Natural killer cell treated with Interleukin-12 subunit alpha and Interleukin-12 subunit beta and Interleukin-15 and Interleukin-18, amount 100 ng/mL, for 72 hours (primary cell): ENCODE measurements around the gene CS. TPM values are rescaled to one million over a fixed set of nuclear protein-coding genes. Genes with fewer than 3 reads are reported as not detected.
A peak's percentile ranks its signal among the peaks of the same experiment; 100 is the strongest.

Experiments
- ATAC-seq, 2 donors: fragments of 150-1000 bp; cut with Tn5 transposase in 1 of 2; sonication (Bioruptor Pico), chemical (Tn5 transposase) in 1 of 2; 2 replicates each; pipeline ENCODE4 v1.10.0; 2021
- DNase-seq: peaks from one replicate; pipeline ENCODE4 v3.0.0; 2022; ENCODE audit warnings: low spot score
- H3K27ac Mint-ChIP-seq, 2 donors: 1 replicate in 1 of 2; 2 replicates in 1 of 2; pipeline ENCODE4 v1.8.0; 2022; ENCODE audit warnings: mixed read lengths in 2 of 2, mild to moderate bottlenecking in 1 of 2, moderate library complexity in 1 of 2
- H3K27me3 Mint-ChIP-seq, 2 donors: 1 replicate in 1 of 2; 2 replicates in 1 of 2; pipeline ENCODE4 v1.8.0; 2022; ENCODE audit warnings: mixed read lengths in 2 of 2
- H3K36me3 Mint-ChIP-seq: one replicate; pipeline ENCODE4 v1.8.0; 2022; ENCODE audit warnings: mixed read lengths
- H3K4me1 Mint-ChIP-seq, 2 donors: 1 replicate in 1 of 2; 2 replicates in 1 of 2; pipeline ENCODE4 v1.8.0; 2022; ENCODE audit warnings: low read depth in 2 of 2, mixed read lengths in 2 of 2, mild to moderate bottlenecking in 1 of 2
- H3K4me3 Mint-ChIP-seq: one replicate; pipeline ENCODE4 v1.8.0; 2022; ENCODE audit warnings: mixed read lengths
- H3K9me3 Mint-ChIP-seq: 2 replicates; pipeline ENCODE4 v1.8.0; 2022; ENCODE audit warnings: mixed read lengths
- total RNA-seq, 2 donors: library from RNA; stranded (reverse); gene quantifications; one replicate each; pipeline ENCODE4 v1.2.3, GENCODE V29; 2022

CS gene
- total RNA-seq, 2 donors from 2014 or later, result 206 to 278 TPM

DNA sequence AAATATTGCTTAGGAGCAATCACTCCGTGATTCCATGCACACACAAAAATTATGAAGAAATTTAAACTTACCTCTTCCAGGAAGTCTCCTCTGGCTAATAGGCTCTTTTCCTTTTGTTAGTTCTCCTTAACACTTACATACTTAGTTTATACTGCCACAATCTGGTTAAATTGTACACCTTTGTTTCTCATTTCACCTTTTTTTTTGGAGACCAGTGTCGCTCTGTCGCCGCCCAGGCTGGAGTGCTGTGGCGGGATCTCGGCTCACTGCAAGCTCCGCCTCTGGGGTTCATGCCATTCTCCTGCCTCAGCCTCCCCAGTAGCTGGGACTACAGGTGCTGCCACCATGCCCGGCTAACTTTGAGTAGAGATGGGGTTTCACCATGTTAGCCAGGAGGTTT lies 39.8 kb downstream of the CS start:
- peaks cover 15 to 17% of the 10 kb centered on the region in 2 donors for H3K4me1 Mint-ChIP-seq
- H3K9me3 Mint-ChIP-seq, result no peaks in the 10 kb centered on the region
- H3K36me3 Mint-ChIP-seq, result peaks cover 7% of the 10 kb centered on the region
- no peak for DNase-seq
- H3K4me3 Mint-ChIP-seq, result no peak overlapping the region
- no peaks in the 10 kb centered on the region for H3K27me3 Mint-ChIP-seq
- no peak for ATAC-seq
- no peak overlapping the region for H3K27ac Mint-ChIP-seq

DNA sequence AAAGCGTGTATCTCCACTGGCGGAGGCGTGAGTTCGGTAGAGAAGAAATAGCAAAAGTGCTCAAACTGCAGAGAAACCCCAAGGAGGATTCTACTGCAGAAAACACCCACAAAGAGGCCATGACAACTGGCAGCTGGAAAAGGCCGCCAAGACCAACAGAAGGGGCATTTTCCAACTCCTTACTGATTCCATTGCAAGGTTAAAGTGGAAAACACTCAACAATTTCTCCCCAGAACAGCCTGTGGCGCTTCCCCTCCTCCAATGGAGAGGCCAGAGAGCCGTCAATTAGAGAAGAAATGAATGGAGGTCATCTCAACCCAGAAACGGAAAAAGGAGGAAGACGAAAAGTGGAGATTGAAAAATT lies 41.3 kb downstream of the CS start:
- H3K4me1 Mint-ChIP-seq, result peaks cover 15 to 17% of the 10 kb centered on the region in 2 donors

DNA sequence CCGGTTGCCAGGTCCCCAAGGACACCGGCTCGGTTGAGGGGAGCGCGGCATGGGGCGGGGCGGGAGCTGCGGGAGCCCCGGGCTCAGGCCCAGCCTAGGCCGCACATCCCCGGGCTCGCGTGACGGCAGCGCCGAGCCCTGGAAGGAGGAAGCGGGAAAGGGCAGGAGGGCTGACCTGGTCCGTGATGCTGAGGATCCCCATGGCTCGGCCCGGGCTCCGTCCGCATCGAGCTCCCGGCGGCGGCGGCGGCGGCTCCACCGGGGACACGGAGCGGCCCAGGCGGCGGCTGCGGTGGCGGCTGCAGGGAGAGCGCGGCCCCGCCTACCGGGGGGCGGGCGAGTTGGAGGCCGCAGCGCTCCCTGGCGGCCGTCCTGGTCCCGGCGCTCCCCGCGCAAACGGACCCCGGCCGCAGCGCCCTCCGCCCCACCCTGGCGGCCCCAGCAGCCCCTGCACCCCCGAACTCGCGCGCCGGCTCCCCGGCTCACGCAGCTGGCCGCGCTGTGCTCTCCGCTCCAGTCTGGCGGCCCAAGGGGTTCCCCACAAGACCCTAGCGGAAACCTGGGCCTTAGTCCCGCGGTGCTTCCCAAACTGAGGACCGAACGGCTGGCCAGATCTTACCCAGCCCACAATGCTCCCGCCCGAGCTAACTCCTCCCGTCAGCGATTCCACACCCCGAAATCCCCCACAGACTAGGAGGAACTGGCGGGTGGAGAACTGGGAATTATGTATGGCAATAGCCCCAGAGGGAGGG lies 41.9 kb downstream of the CS start, which contains the start of gene ANKRD52:
TSS of gene ANKRD52 (minus strand) at position 317 of the 752 bp plus-strand sequence. CDS start at position 202, 115 bp downstream.
- Mint-ChIP-seq H3K36me3 (peaks cover 14% of the 10 kb centered on the region), H3K4me3 (peak within 1 kb of the TSS; percentile 89), H3K27ac (peak within 1 kb of the TSS; percentile 75 to 91), H3K27me3 (no peaks in the 10 kb centered on the region), H3K9me3 (no peaks in the 10 kb centered on the region), H3K4me1 (peaks cover 15 to 17% of the 10 kb centered on the region in 2 donors)
- DNase-seq, result peak; percentile 85
- ATAC-seq, result peak; percentile 97

More for the DNA sequence above, 41.3 kb downstream of the CS start:
- H3K4me3 Mint-ChIP-seq, result peak overlapping the region; percentile 89
- no peaks in the 10 kb centered on the region for H3K9me3 Mint-ChIP-seq
- no peak for DNase-seq
- peaks cover 14% of the 10 kb centered on the region for H3K36me3 Mint-ChIP-seq
- H3K27ac Mint-ChIP-seq, result peak overlapping the region; percentile 75 to 91
- ATAC-seq, result no peak
- no peaks in the 10 kb centered on the region for H3K27me3 Mint-ChIP-seq

DNA sequence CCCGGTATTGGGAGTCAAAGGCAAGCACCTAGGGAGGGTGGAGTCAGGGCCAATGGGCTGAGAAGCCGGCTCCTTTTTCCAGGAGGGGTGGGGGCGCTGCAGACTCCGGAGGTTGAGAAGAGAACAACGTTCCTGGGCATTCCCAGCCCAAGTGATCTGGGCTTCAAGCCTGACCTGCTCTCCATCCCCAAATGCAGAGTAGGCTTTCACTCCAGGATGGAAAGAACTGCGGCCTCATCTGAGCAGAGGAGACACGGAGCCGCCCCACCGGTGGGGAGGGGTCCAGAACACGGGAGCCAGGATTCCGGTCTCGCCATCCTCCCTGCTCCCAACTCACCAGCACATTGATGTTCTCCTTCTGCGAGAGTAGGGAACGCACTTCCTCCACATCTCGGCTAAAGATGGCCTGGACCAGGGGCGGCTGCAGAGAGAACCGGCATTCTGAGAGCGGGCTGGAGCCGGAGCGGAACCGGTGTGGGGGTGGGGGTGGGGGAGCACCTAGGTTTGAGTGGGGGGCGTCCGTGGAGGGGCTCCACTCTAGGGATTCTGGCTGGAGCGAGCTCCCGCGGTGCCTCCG lies 42.6 kb downstream of the CS start:
- H3K9me3 Mint-ChIP-seq, result no peaks in the 10 kb centered on the region
- ATAC-seq (peak in 1 of 2 donors; percentile 28), DNase-seq (no peak)
- no peaks in the 10 kb centered on the region for H3K27me3 Mint-ChIP-seq
- peak overlapping the region; percentile 80 for H3K4me3 Mint-ChIP-seq
- H3K36me3 Mint-ChIP-seq, result peaks cover 14% of the 10 kb centered on the region
- H3K4me1 Mint-ChIP-seq, result peaks cover 15 to 17% of the 10 kb centered on the region in 2 donors
- H3K27ac Mint-ChIP-seq, result peak overlapping the region in 1 of 2 donors; percentile 65

DNA sequence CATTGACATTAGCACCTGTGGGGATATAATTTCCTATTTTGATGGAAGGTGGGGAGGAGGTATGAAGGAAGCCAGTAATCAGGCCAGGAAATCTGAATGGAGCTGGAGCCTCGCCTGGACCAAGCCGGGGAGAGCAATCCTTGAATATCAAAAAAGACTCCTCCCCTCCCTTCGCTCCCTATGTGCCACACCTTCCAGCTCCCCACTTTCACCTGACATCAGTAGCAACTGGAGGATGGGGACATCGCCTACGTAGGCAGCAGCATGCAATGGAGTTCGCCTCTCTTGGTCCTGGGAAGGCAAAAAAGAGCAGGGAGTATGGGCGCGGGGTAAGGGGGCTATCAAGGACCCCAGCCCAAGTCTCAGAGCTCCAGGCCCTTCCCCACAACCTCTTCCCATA lies 43.1 kb downstream of the CS start:
- Mint-ChIP-seq H3K4me1 (peaks cover 15 to 17% of the 10 kb centered on the region in 2 donors), H3K9me3 (no peaks in the 10 kb centered on the region), H3K36me3 (peaks cover 14% of the 10 kb centered on the region), H3K4me3 (peak overlapping the region; percentile 80), H3K27ac (peak overlapping the region; percentile 16 to 65), H3K27me3 (no peaks in the 10 kb centered on the region)
- DNase-seq, result no peak
- ATAC-seq, result no peak

DNA sequence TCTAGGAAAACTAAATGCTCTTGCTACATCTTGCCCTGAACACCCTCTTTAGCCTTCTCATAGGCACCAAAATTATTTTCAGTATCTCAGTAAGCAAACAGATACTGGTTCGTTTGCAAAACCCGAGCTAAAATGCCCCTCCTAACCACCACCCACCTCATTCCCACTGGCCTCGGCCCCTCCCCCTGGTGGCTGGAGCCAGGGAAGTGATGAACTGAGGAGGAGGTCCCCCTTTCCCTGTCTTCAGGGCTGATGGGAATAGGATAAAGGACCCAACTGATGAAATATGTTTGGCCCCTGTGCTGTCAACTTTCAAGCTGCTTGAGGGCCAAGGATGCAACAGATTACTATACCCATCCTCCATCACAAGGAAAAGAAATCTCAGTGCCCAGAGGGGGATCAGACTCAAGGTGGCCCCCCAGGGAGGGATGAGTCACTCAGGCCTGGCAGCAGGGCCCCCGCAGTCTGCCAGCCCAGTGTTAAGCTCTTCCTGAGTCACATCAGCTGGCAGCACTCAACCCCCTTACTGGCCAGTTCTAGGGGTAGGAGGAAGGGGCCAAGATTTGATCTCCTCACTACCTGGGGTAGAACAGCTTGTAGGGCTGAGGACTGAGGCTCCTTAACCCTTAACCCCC lies 43.7 kb downstream of the CS start:
- H3K4me3 Mint-ChIP-seq, result peak overlapping the region; percentile 80
- DNase-seq (no peak), ATAC-seq (no peak)
- H3K4me1 Mint-ChIP-seq, result peaks cover 15 to 17% of the 10 kb centered on the region in 2 donors
- peak overlapping the region; percentile 16 to 65 for H3K27ac Mint-ChIP-seq
- H3K36me3 Mint-ChIP-seq, result peaks cover 14% of the 10 kb centered on the region
- H3K9me3 Mint-ChIP-seq, result no peaks in the 10 kb centered on the region
- H3K27me3 Mint-ChIP-seq, result no peaks in the 10 kb centered on the region

DNA sequence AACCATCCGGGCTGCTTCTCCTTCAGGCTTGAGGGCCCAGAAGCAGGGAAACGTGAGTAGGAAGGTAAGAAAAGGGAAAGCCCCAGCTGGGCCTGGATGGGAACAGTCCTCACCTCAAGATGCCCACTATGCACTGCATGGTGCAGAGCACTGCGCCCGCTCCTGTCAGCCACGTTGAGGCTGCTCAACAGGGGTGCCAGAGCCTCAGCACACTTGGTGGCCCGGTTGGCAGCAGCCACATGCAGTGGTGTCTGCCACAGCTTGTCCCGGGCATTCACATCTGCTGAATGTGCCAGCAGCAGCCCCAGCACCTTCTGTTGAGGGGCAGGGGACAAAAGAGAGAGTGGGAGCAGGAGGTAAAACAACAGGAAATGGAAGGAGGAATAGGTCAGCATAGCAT lies 44.5 kb downstream of the CS start:
- no peaks in the 10 kb centered on the region for H3K9me3 Mint-ChIP-seq
- peaks cover 14% of the 10 kb centered on the region for H3K36me3 Mint-ChIP-seq
- ATAC-seq, result no peak
- H3K4me1 Mint-ChIP-seq, result peaks cover 15 to 17% of the 10 kb centered on the region in 2 donors
- no peaks in the 10 kb centered on the region for H3K27me3 Mint-ChIP-seq
- DNase-seq, result no peak
- peak overlapping the region in 1 of 2 donors; percentile 16 for H3K27ac Mint-ChIP-seq
- H3K4me3 Mint-ChIP-seq, result no peak overlapping the region

DNA sequence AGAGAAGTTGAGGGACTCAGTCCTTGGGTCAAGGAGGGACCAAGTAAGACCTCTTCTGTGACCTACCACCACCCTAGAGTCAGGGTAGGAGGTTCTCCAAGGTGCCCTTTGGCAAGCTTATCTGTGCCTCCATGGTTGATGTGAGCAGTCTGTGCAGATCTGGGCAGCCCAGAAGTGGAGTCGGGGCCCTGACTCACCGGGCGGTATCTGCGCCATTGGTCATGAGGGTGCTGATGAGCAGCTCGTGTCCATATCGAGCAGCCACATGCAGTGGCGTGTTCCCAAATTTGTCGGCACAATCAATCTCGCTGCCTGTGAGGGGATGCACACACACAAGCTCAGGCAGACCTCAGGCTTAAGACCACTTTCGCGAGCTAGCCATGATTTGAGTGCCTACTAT lies 47.0 kb downstream of the CS start:
- no peak for DNase-seq
- Mint-ChIP-seq H3K4me3 (no peak overlapping the region), H3K36me3 (peaks cover 14% of the 10 kb centered on the region), H3K27me3 (no peaks in the 10 kb centered on the region), H3K9me3 (no peaks in the 10 kb centered on the region), H3K27ac (no peak overlapping the region), H3K4me1 (peaks cover 7 to 11% of the 10 kb centered on the region in 2 donors)
- no peak for ATAC-seq

DNA sequence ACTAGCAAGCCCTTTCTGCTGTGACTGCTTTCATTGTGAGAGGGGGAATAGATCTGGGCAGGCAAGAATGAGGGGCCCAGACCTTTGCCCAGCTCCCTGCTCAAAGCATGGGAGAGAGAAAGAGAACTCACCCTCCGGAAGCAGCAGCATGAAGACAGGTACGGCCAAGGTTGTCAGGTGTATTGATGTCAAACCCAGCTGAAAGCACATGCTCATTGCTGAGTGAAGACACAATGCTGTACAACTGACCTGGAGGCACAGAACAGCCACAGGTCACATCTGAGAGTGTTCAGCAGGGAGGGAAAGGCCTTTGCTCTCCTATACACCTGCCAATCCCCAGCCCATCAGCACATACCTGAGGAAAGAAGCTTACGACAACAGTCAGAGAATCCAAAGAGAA lies 47.5 kb downstream of the CS start:
- DNase-seq, result no peak
- H3K4me3 Mint-ChIP-seq, result no peak overlapping the region
- H3K4me1 Mint-ChIP-seq, result peaks cover 7 to 11% of the 10 kb centered on the region in 2 donors
- H3K36me3 Mint-ChIP-seq, result peaks cover 14% of the 10 kb centered on the region
- ATAC-seq, result no peak
- H3K9me3 Mint-ChIP-seq, result no peaks in the 10 kb centered on the region
- H3K27me3 Mint-ChIP-seq, result no peaks in the 10 kb centered on the region
- no peak overlapping the region for H3K27ac Mint-ChIP-seq

DNA sequence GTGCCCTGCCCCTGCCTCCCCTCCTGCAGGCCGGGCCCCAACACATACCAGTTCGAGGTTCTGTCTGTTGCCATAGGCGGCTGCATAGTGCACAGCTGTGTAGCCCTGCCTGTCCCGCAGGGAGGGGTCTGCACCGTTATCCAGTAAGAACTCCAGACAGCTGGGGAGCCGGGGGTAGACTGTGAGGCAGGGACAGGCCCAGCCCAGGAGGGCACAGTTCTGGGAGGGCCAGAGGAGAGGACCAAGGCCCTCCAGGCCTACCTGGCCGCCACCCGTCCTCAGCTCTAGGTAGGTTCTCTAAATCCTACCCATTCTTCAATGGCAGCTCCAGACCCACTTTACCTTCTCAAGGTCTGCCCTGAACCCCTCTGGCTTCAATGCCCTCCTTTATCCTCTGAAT lies 51.4 kb downstream of the CS start:
- no peak for DNase-seq
- ATAC-seq, result no peak
- Mint-ChIP-seq H3K36me3 (peaks cover 6% of the 10 kb centered on the region), H3K9me3 (no peaks in the 10 kb centered on the region), H3K27ac (no peak overlapping the region), H3K4me3 (no peak overlapping the region), H3K27me3 (no peaks in the 10 kb centered on the region), H3K4me1 (peaks cover 0 to 3% of the 10 kb centered on the region in 2 donors)

DNA sequence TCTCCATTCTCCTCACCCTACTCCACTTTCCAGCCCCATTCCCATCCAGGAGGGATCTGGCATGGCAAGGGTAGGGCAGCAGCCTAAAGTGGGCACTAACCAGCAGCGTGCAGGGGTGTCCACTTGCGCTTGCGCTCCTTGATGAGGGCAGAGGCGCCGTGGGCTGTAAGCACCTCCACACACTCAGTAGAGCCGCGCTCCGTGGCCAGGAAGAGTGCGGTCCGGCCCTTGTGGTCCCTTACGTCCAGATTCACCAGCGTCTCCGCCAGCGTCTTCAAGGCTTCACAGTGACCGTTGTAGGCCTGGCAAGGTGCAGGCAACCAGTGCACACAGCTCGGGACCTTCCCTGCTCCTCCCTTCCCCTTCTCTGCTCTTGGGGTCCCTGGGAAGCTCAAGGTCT lies 52.2 kb downstream of the CS start:
- no peak overlapping the region for H3K4me3 Mint-ChIP-seq
- no peaks in the 10 kb centered on the region for H3K27me3 Mint-ChIP-seq
- DNase-seq, result no peak
- ATAC-seq, result peak in 1 of 2 donors; percentile 26
- no peaks in the 10 kb centered on the region for H3K9me3 Mint-ChIP-seq
- peaks cover 6% of the 10 kb centered on the region for H3K36me3 Mint-ChIP-seq
- no peak overlapping the region for H3K27ac Mint-ChIP-seq
- H3K4me1 Mint-ChIP-seq, result peaks cover 0 to 3% of the 10 kb centered on the region in 2 donors

DNA sequence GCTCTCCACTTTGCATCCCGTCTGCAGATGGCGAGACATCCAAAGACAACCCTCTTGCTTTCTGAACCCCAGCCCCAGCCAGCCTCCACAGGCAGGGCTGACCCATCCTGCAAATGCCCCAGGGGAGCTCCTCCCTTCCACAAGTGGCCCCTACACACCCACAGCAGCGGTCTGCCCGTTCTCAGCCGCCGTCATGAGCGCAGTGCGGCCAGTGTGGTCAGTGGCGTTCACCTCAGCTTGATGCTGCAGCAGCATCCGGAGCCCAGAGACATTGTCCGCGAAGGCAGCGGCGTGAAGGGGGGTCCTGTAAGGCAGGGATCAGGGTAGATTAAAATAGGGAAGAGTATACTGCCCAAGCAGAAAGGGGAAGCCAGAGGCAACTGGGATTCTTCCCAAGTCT lies 55.6 kb downstream of the CS start:
- Mint-ChIP-seq H3K27me3 (no peaks in the 10 kb centered on the region), H3K27ac (no peak overlapping the region), H3K4me1 (peaks cover 0 to 8% of the 10 kb centered on the region in 2 donors), H3K36me3 (peaks cover 6% of the 10 kb centered on the region), H3K4me3 (no peak overlapping the region), H3K9me3 (no peaks in the 10 kb centered on the region)
- DNase-seq (no peak), ATAC-seq (no peak)

DNA sequence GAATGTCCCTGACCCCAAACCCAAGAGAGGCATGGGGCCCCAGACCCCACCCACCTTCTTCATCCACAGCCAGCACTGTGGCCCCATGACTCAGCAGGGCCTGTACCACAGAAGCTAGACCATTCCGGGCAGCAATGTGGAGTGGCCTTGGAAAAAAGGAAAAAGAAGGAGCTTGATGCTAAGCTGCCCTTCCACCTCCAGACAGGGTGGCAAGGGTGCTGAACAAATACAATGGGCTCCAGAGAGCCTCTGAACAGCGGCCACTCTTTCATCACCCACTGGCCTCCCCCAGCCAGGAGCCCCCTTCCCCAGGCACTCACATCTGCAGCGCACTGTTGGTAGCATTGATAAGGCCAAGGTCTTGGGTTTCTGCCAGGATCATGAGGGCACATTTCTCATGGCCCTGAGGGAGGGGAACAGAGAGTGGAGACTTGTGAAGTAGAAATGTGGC lies 56.4 kb downstream of the CS start:
- Mint-ChIP-seq H3K27ac (no peak overlapping the region), H3K27me3 (no peaks in the 10 kb centered on the region), H3K4me3 (no peak overlapping the region), H3K36me3 (peaks cover 6% of the 10 kb centered on the region), H3K4me1 (peaks cover 0 to 8% of the 10 kb centered on the region in 2 donors), H3K9me3 (no peaks in the 10 kb centered on the region)
- DNase-seq, result no peak
- no peak for ATAC-seq

DNA sequence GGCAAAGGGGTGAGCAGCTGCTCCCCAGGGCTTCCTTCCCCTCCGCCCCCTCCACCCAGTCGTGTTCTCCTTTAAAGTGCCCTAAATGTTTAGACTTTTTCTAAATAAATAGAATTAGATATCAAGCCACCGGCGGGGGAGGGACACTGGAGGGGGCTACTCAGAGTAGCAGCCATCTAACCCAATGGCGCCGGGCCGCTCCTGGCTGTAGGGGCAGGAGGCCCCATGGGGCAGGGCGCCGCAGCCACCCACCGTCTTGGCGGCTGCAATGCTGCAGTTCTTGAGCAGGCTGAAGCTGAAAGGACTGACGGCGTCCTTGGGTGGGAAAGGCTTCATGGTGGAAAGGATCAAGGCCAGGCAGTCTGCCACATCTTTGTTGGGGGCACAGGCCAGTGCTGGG lies 57.1 kb downstream of the CS start:
- DNase-seq, result no peak
- H3K4me3 Mint-ChIP-seq, result no peak overlapping the region
- no peak overlapping the region for H3K27ac Mint-ChIP-seq
- H3K9me3 Mint-ChIP-seq, result no peaks in the 10 kb centered on the region
- H3K4me1 Mint-ChIP-seq, result peaks cover 0 to 8% of the 10 kb centered on the region in 2 donors
- no peak for ATAC-seq
- peaks cover 6% of the 10 kb centered on the region for H3K36me3 Mint-ChIP-seq
- H3K27me3 Mint-ChIP-seq, result no peaks in the 10 kb centered on the region
